HepG2 (cell line): Measurements from ENCODE around the gene ARHGEF16. TPM values are rescaled to one million over a fixed set of nuclear protein-coding genes. Genes with fewer than 3 reads are reported as not detected.

Experiments used
- ATF3 ChIP-seq: sonication (generic); formaldehyde crosslinking; IDR thresholded peaks from 2 replicates; pipeline ENCODE4 v1.4.0; 2020; ENCODE audit warnings: missing genetic modification reagents
- CEBPB ChIP-seq: IDR thresholded peaks from 2 replicates; pipeline ENCODE4 v1.6.1; 2011; ENCODE audit warnings: low read depth, low read length, improper control_type of control experiment, borderline replicate concordance
- CSRNP1 ChIP-seq: sonication (generic); formaldehyde crosslinking; IDR thresholded peaks from 2 replicates; pipeline ENCODE4 v1.8.1; 2023; ENCODE audit warnings: mild to moderate bottlenecking, missing genetic modification reagents
- HCFC1 ChIP-seq: fragments of 150-350 bp; IDR thresholded peaks from 2 replicates; pipeline ENCODE4 v1.6.1; 2014; ENCODE audit warnings: low read depth, low read length
- KDM3A ChIP-seq: IDR thresholded peaks from 2 replicates; pipeline ENCODE4 v1.6.1; 2018; ENCODE audit warnings: low read depth, missing compliant biosample characterization
- MTERF4 ChIP-seq: sonication (generic); formaldehyde crosslinking; IDR thresholded peaks from 2 replicates; pipeline ENCODE4 v1.8.0; 2023; ENCODE audit warnings: mild to moderate bottlenecking, missing genetic modification reagents
- ZFP36 ChIP-seq: fragments of 150-350 bp; IDR thresholded peaks from 2 replicates; pipeline ENCODE4 v1.6.1; 2018; ENCODE audit warnings: borderline replicate concordance, low read length, low read depth; ENCODE audit not compliant: partially characterized antibody
- ZNF510 ChIP-seq: sonication (generic); formaldehyde crosslinking; IDR thresholded peaks from 2 replicates; pipeline ENCODE4 v1.4.0; 2020; ENCODE audit warnings: low read depth, mild to moderate bottlenecking, missing genetic modification reagents
- ZNF546 ChIP-seq: sonication (generic); formaldehyde crosslinking; conservative IDR thresholded peaks from 2 replicates; pipeline ENCODE4 v1.8.1; 2023; ENCODE audit warnings: mild to moderate bottlenecking, missing genetic modification reagents
- ZNF678 ChIP-seq: sonication (generic); formaldehyde crosslinking; IDR thresholded peaks from 2 replicates; pipeline ENCODE4 v1.4.0; 2020; ENCODE audit warnings: mild to moderate bottlenecking, missing genetic modification reagents
- polyA plus RNA-seq, 8 experiments: library from polyadenylated mRNA; depleted of rRNA in 3 of 8; stranded (reverse) in 7 of 8; unstranded in 1 of 8; fragments of >200 nt; fragmentation: Illumina TruSeq in 4 of 8; extraction: Trizol in 4 of 8; gene quantifications; 2 replicates each; pipeline versions ENCODE4 v1.2.1 to v1.2.3, GENCODE V29; 2011 to 2016; ENCODE audit warnings: low read depth in 4 of 8, missing spikeins in 1 of 8, mixed read lengths in 1 of 8; ENCODE audit not compliant: insufficient read depth in 1 of 8
- total RNA-seq, 5 experiments: library from RNA; depleted of rRNA; stranded (reverse); fragments of >200 nt; fragmentation: Illumina TruSeq; extraction: Trizol; gene quantifications; 2 replicates each; pipeline ENCODE4 v1.2.3, GENCODE V29; 2016; ENCODE audit warnings: low read depth in 1 of 5
- TF ChIP-seq, protein P1 (sequence below): sonication (generic); formaldehyde crosslinking; IDR thresholded peaks from 2 replicates; pipeline ENCODE4 v1.4.0; 2020; ENCODE audit warnings: mild to moderate bottlenecking, missing genetic modification reagents
- TF ChIP-seq, protein P2 (sequence below): sonication (generic); formaldehyde crosslinking; conservative IDR thresholded peaks from 2 replicates; pipeline ENCODE4 v1.8.1; 2023; ENCODE audit warnings: missing genetic modification reagents
- TF ChIP-seq, protein P3 (sequence below): sonication (generic); formaldehyde crosslinking; IDR thresholded peaks from 2 replicates; pipeline ENCODE4 v1.8.1; 2023; ENCODE audit warnings: mild to moderate bottlenecking, inconsistent platforms, moderate library complexity, missing genetic modification reagents, borderline replicate concordance

Gene ARHGEF16
- total and polyA plus RNA-seq, 2 of the 13 experiments (the other 11 are each of a cell fraction or from before 2014, with no cell fraction given), result 20.3 to 39.9 TPM

GRCh38 chr1:3453891-3454810, at the start of gene ARHGEF16 (continued):
- TF ChIP-seq, protein P1, sequence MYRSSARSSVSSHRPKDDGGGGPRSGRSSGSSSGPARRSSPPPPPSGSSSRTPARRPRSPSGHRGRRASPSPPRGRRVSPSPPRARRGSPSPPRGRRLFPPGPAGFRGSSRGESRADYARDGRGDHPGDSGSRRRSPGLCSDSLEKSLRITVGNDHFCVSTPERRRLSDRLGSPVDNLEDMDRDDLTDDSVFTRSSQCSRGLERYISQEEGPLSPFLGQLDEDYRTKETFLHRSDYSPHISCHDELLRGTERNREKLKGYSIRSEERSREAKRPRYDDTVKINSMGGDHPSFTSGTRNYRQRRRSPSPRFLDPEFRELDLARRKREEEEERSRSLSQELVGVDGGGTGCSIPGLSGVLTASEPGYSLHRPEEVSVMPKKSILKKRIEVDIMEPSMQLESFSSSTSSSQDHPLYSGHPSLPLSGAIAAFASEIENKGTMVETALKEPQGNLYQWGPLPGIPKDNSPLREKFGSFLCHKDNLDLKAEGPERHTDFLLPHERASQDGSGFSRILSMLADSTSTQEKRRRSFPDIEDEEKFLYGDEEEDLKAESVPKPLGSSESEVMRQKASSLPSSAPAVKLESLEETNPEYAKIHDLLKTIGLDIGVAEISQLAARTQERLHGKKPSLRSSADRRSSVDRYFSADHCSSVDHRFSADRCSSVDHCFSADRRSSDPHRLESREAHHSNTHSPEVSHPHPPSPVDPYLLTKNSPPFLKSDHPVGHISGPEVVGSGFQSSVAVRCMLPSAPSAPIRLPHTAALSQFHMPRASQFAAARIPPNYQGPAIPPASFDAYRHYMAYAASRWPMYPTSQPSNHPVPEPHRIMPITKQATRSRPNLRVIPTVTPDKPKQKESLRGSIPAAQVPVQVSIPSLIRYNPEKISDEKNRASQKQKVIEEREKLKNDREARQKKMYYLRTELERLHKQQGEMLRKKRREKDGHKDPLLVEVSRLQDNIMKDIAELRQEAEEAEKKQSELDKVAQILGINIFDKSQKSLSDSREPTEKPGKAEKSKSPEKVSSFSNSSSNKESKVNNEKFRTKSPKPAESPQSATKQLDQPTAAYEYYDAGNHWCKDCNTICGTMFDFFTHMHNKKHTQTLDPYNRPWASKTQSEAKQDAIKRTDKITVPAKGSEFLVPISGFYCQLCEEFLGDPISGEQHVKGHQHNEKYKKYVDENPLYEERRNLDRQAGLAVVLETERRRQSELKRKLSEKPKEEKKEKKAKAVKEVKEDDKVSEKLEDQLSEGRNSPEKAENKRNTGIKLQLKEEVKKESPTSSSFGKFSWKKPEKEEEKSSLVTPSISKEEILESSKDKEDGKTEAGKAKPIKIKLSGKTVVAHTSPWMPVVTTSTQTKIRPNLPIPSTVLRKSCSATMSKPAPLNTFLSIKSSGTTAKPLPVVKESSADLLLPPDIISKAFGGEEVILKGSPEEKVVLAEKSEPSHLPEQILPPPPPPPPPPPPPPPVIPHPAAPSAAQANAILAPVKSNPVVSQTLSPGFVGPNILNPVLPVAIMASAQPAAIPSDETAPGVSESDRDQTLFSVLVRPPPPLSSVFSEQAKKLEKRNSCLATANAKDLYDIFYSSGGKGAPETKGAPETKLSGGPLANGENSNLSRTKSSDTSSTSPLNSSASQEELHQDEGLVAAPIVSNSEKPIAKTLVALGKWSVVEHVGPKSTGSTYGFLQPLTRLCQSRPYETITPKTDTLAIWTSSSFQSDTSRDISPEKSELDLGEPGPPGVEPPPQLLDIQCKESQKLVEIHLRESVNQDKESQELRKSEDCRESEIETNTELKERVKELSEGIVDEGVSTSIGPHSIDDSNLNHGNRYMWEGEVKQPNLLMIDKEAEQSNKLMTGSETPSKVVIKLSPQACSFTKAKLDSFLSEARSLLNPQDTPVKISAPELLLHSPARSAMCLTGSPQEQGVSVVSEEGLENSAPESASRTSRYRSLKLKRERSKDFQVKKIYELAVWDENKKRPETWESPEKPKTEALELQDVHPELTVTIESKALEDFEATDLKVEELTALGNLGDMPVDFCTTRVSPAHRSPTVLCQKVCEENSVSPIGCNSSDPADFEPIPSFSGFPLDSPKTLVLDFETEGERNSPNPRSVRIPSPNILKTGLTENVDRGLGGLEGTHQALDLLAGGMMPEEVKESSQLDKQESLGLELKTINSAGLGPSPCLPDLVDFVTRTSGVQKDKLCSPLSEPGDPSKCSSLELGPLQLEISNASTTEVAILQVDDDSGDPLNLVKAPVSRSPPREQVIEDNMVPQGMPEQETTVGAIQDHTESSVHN (CRISPR knock-in tag), result no peak
- TF ChIP-seq ATF3 (CRISPR knock-in tag), result no peak; the same call in 1 of the 2 replicates
- no peak for TF ChIP-seq KDM3A (CRISPR knock-in tag)
- no peak; the same call in 1 of the 2 replicates for TF ChIP-seq MTERF4 (CRISPR knock-in tag)
- no peak for TF ChIP-seq CEBPB
- TF ChIP-seq, protein P2, sequence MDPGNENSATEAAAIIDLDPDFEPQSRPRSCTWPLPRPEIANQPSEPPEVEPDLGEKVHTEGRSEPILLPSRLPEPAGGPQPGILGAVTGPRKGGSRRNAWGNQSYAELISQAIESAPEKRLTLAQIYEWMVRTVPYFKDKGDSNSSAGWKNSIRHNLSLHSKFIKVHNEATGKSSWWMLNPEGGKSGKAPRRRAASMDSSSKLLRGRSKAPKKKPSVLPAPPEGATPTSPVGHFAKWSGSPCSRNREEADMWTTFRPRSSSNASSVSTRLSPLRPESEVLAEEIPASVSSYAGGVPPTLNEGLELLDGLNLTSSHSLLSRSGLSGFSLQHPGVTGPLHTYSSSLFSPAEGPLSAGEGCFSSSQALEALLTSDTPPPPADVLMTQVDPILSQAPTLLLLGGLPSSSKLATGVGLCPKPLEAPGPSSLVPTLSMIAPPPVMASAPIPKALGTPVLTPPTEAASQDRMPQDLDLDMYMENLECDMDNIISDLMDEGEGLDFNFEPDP, result no peak
- TF ChIP-seq ZNF510, result no peak
- TF ChIP-seq CSRNP1 (CRISPR knock-in tag), result no peak; the same call in 1 of the 2 replicates
- peak; percentile 95 for TF ChIP-seq ZFP36
- TF ChIP-seq ZNF546, result no peak
- TF ChIP-seq HCFC1, result no peak
- no peak for TF ChIP-seq ZNF678 (CRISPR knock-in tag)
- TF ChIP-seq, protein P3, sequence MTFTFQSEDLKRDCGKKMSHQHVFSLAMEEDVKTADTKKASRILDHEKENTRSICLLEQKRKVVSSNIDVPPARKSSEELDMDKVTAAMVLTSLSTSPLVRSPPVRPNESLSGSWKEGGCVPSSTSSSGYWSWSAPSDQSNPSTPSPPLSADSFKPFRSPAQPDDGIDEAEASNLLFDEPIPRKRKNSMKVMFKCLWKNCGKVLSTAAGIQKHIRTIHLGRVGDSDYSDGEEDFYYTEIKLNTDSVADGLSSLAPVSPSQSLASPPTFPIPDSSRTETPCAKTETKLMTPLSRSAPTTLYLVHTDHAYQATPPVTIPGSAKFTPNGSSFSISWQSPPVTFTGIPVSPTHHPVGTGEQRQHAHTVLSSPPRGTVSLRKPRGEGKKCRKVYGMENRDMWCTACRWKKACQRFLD (CRISPR knock-in tag), result no peak
